GM21423 (cell line): ENCODE measurements around the gene R3HDM2.
A peak's percentile ranks its signal among the peaks of the same experiment; 100 is the strongest.
"Not testable (repeated sequence)": the region's sequence is repeated elsewhere in the genome, so short reads cannot be mapped to it uniquely, and the experiment has no call there.

Experiments
- ATAC-seq: cut with Tn5 transposase; IDR thresholded peaks from one replicate; pipeline ENCODE4 v1.9.1; 2021; ENCODE audit warnings: mild to moderate bottlenecking, moderate library complexity; ENCODE audit not compliant: unreplicated experiment

Gene R3HDM2

DNA sequence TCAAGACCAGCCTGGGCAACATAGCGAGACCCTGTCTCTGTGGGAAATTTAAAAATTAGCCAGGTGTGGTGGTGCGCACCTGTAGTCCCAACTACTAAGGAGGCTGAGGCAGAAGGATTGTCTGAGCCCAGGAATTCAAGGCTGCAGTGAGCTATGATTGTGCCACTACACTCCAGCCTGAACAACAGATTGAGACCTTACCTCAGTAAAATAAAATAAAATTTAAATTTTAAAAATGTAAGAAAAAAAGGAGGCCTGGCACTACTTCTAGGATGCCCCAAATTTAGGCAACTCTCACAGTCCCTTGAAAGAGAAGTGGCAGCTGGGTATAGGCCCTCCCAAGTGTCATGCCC lies 23.3 kb upstream of the R3HDM2 start:
- ATAC-seq, result no peak

GRCh38 chr12:57452937-57453509 lies 22.2 kb upstream of the R3HDM2 start:
- peak; percentile 43 for ATAC-seq

GRCh38 chr12:57452181-57452936 lies 21.5 kb upstream of the R3HDM2 start:
- no peak for ATAC-seq

- no peak for ATAC-seq
Observed at GRCh38 chr12:57451233-57451778, 20.5 kb upstream of the R3HDM2 start.

- ATAC-seq, result no peak
Observed at GRCh38 chr12:57450057-57450456, 19.2 kb upstream of the R3HDM2 start.

DNA sequence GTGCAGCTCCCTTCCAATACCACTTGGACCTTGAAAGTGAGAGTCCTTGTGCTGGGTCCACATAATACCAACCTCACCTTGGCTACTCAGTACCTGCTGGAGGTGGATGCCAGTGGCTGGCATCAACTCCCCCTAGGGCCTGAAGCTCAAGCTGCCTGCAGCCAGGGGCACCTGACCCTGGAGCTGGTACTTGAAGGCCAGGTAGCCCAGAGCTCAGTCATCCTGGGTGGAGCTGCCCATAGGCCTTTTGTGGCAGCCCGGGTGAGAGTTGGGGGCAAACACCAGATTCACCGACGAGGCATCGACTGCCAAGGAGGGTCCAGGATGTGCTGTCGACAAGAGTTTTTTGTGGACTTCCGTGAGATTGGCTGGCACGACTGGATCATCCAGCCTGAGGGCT lies 18.5 kb upstream of the R3HDM2 start:
- ATAC-seq, result no peak

- no peak for ATAC-seq
Observed at GRCh38 chr12:57448669-57449068, 17.8 kb upstream of the R3HDM2 start.

DNA sequence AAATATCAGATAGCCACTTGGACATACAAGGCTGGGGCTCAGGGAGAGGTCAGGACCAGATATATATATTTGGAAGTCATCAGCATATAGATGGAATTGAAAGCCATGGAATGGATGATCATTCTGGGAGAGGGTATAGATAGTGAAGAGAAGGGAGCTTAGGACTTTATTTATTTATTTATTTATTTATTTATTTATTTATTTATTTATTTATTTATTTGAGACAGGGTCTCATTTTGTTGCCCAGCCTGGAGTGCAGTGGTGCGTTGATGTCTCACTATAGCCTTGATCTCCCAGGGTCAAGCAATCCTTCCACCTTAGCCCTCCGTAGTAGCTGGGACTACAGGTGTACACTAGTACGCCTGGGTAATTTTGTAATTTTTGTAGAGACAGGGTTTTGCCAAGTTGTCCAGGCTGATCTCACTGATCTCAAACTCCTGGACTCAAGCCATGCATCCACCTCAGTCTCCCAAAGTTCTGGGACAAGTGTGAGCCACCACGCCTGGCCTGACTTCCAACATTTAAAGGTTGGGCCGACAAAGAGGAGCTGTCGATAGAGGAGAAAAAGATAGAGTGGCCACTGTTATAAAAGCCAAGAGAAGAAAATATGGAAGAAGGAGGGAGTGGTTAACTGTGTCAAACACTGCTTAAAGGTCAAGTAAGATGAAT lies 15.6 kb upstream of the R3HDM2 start:
- ATAC-seq, result no peak

GRCh38 chr12:57444744-57445143 lies 13.9 kb upstream of the R3HDM2 start:
- no peak for ATAC-seq

GRCh38 chr12:57444337-57444736 lies 13.5 kb upstream of the R3HDM2 start:
- ATAC-seq, result not testable (repeated sequence)

GRCh38 chr12:57441846-57442427 lies 11.1 kb upstream of the R3HDM2 start:
- no peak for ATAC-seq

DNA sequence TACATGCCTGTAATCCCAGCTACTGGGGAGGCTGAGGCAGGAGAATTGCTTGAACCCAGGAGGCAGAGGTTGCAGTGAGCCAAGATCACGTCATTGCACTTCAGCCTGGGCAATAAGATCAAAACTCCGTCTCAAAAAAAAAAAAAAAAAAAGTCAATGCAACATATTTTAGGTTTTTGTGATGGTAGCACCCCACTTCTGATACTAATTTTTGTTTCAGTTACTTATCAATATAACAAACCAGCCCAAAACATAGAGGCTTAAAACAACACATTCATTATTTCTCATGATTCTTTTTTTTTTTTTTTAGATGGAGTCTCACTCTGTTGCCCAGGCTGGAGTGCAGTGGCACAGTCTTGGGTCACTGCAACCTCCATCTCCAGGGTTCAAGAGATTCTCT lies 10.6 kb upstream of the R3HDM2 start:
- not testable (repeated sequence) for ATAC-seq

DNA sequence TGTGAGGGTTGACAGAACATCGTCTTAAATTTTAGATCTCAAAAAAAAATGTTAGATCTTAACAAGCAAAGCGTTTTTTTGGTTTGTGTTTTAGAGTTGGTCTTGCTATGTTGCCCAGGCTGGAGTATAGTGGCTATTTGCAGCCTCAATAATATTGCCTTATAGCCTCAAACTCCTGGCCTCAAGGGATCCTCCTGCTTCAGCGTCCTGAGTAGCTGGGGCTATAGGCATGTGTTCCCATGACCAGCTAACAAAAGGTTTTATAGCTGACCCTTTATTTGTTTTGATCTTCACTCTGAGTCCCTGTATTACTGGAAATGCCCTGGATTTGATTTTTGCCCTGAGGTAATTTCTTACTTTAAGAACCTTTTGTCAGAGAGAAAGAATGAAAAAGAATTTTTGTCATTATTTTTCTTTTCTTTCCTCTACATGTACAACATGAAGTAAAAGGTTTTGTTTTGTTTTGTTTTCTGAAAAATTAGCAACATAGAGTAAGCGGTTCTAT lies 9.0 kb upstream of the R3HDM2 start:
- ATAC-seq, result no peak

GRCh38 chr12:57438400-57438799 lies 7.6 kb upstream of the R3HDM2 start:
- ATAC-seq, result no peak

GRCh38 chr12:57435293-57435692 lies 4.5 kb upstream of the R3HDM2 start:
- no peak for ATAC-seq

GRCh38 chr12:57434517-57435223 lies 3.8 kb upstream of the R3HDM2 start, which contains the start of gene INHBC:
Gene INHBC, plus strand, starts transcription at chr12:57434784. Its CDS starts 103 bp downstream, at chr12:57434887.
- ATAC-seq, result no peak

GRCh38 chr12:57433370-57433769 lies 2.5 kb upstream of the R3HDM2 start:
- ATAC-seq, result no peak

- ATAC-seq, result no peak
Observed at GRCh38 chr12:57431654-57432188, 878 bp upstream of the R3HDM2 start.

DNA sequence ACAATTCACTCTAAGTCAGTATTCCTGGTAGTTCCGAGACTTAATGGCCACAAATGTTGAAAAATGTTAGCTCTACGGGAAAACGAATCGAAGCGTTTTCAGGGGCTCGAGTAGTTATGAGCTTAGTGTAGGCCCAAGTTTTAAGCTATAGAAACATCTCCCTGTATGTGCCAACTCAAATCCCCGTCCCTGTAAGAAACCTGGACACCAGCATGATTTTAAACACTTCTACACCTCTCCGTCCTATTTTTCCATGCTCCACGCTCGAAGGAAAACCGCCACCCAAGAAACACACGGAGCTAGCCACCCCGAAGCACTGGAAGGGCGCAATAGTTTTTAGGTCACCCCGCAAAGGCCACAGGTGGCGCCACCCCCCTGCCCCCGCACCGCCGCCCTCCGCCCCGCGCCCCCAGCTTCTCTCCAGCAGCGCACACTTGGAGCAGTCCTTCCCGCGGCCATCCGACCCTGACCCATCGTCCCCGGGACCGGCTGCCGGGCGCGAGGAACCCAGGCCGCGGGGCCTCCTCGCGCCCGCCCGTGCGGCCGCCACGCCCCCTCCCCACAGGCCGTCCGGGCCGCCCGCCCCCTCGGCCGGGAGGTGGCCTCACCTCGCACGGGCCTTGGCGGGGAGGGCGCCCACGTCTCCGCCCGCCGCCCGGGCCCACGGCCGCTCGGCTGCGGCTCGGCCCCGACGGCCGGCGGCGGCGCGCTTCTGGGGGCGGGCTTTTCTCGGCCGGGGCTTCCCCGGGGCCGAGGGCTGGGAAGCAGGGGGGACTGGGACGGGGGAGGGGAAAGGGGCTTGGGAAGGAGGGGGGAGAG lies 522 bp downstream of the R3HDM2 start:
- peak; percentile 52 for ATAC-seq
